ENCODE results near the gene TBXA2R.
"Not testable (repeated sequence)": the region's sequence is repeated elsewhere in the genome, so short reads cannot be mapped to it uniquely, and the experiment has no call there.

The TBXA2R gene

DNA sequence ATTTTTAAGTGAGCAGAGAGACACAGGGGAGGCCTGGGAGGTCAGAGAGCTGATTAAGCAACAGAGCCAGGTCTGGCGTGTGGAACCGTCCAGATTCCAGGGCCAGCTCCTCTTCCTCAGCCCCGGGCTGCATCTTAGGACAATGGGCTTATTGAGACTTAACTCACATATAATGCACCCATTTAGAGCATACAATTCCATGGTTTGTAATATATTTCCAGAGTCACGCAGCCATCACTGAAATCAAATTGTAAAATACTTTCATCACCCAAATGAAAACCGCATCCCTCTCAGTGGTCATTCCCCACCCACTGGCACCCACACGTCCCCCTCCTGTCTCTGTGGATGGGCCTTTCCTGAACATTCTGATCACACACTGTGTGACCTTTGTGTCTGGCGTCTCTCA lies 36.1 kb downstream of the TBXA2R start:
- Histone ChIP-seq H3K27ac (no peak overlapping the region), H3K36me3 (no peaks in the 10 kb centered on the region), H3K9me3 (no peaks in the 10 kb centered on the region), H3K4me3 (ENCODE audit: low read depth in 1 of 2, low read length in 1 of 2) (no peak overlapping the region), H3K27me3 (no peaks in the 10 kb centered on the region), H3K4me1 (ENCODE audit: control insufficient read depth in 1 of 2, insufficient read depth in 1 of 2, low read depth in 1 of 2, low read length in 1 of 2) (peaks cover 16 to 22% of the 10 kb centered on the region in 2 experiments)
- TF ChIP-seq, protein P1, sequence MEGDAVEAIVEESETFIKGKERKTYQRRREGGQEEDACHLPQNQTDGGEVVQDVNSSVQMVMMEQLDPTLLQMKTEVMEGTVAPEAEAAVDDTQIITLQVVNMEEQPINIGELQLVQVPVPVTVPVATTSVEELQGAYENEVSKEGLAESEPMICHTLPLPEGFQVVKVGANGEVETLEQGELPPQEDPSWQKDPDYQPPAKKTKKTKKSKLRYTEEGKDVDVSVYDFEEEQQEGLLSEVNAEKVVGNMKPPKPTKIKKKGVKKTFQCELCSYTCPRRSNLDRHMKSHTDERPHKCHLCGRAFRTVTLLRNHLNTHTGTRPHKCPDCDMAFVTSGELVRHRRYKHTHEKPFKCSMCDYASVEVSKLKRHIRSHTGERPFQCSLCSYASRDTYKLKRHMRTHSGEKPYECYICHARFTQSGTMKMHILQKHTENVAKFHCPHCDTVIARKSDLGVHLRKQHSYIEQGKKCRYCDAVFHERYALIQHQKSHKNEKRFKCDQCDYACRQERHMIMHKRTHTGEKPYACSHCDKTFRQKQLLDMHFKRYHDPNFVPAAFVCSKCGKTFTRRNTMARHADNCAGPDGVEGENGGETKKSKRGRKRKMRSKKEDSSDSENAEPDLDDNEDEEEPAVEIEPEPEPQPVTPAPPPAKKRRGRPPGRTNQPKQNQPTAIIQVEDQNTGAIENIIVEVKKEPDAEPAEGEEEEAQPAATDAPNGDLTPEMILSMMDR (IDR thresholded peaks at IDR 0.05) = no peak

DNA sequence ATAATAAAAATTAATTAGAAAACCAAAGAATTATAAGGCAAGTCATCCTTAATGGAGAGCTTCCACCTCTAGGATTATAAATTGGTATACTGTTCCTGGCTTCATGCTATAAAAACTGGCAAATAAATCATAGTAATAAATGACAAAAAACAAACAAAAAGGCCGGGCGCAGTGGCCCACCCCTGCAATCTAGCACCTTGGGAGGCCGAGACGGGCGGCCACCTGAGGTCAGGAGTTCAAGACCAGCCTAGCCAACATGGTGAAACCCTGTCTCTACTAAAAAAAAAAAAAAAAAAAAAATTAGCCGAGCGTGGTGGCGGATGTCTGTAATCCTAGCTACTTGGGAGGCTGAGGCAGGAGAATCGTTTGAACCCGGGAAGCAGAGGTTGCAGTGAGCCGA lies 36.6 kb downstream of the TBXA2R start:
- peaks cover 16 to 22% of the 10 kb centered on the region in 2 experiments for H3K4me1 ChIP-seq (ENCODE audit: control insufficient read depth in 1 of 2, insufficient read depth in 1 of 2, low read depth in 1 of 2, low read length in 1 of 2)
- H3K4me3 ChIP-seq (ENCODE audit: low read depth in 1 of 2, low read length in 1 of 2); H3K36me3 ChIP-seq; H3K27me3 ChIP-seq; H3K27ac ChIP-seq; H3K9me3 ChIP-seq: not testable (repeated sequence)

DNA sequence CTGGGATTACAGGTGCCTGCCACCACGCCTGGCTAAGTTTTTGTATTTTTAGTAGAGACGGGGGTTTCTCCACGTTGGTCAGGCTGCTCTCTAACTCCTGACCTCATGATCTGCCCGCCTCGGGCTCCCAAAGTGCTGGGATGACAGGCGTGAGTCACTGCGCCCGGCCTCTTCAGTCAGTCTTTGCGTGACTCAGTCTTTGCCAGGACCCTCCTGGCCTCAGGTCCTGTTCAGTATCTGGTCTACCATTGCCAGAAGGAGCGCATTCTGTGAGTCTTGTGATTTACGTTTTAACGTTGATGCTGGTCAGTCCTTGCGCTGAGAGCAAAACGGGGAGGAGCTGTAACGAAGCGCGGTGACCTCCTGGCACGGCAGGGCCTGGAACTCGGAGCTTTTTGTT lies 41.5 kb downstream of the TBXA2R start:
- Histone ChIP-seq H3K27ac (no peak overlapping the region), H3K4me3 (ENCODE audit: low read depth in 1 of 2, low read length in 1 of 2) (no peak overlapping the region), H3K27me3 (no peaks in the 10 kb centered on the region), H3K36me3 (no peaks in the 10 kb centered on the region), H3K4me1 (ENCODE audit: control insufficient read depth in 1 of 2, insufficient read depth in 1 of 2, low read depth in 1 of 2, low read length in 1 of 2) (no peaks in the 10 kb centered on the region), H3K9me3 (no peaks in the 10 kb centered on the region)
- TF ChIP-seq, protein P1 (IDR thresholded peaks at IDR 0.05) = no peak

DNA sequence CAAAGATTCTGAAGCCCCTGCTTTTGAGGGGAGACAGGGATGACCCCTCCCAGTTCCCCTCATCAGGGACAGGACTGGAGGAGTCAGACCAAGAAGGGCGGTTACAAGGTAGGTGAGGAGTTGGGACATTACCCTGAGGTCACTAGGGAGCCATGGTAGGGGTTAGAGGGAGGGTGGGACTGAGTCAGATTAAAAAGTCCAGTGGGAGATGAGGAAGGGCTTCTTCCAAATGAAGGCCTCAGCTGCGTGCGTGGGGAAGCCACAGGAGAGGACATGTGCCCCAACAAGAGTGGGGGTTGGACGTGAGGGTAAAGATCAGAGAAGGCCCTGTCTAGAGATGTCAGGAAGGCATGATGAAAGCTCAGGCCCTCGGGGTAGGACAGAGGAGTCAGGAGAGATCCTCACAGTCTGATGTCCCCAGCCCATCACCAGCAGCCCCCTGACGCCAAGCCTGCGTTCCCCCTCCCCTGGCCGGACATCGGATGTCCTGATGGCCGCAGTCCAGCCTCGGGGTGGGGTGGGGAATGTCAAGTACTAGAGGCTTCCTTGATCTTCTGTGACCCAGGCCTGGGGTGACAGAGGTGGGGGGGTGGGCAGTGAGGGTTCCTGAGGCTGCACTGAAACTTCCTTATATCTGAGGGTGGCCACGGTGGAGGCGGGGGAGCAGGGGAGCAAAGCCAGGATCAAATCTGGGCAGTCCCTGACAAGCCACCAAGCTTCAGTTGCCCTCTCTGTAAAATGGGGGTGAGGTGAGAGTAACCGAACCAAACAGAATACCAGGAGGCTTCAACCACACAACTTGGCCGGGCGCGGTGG lies 42.8 kb downstream of the TBXA2R start:
- no peaks in the 10 kb centered on the region for H3K9me3 ChIP-seq
- no peak overlapping the region for H3K27ac ChIP-seq
- no peaks in the 10 kb centered on the region for H3K4me1 ChIP-seq (ENCODE audit: control insufficient read depth in 1 of 2, insufficient read depth in 1 of 2, low read depth in 1 of 2, low read length in 1 of 2)
- H3K4me3 ChIP-seq (ENCODE audit: low read depth in 1 of 2, low read length in 1 of 2) = no peak overlapping the region
- TF ChIP-seq, protein P1 (IDR thresholded peaks at IDR 0.05) = no peak
- H3K36me3 ChIP-seq = no peaks in the 10 kb centered on the region
- H3K27me3 ChIP-seq = no peaks in the 10 kb centered on the region

DNA sequence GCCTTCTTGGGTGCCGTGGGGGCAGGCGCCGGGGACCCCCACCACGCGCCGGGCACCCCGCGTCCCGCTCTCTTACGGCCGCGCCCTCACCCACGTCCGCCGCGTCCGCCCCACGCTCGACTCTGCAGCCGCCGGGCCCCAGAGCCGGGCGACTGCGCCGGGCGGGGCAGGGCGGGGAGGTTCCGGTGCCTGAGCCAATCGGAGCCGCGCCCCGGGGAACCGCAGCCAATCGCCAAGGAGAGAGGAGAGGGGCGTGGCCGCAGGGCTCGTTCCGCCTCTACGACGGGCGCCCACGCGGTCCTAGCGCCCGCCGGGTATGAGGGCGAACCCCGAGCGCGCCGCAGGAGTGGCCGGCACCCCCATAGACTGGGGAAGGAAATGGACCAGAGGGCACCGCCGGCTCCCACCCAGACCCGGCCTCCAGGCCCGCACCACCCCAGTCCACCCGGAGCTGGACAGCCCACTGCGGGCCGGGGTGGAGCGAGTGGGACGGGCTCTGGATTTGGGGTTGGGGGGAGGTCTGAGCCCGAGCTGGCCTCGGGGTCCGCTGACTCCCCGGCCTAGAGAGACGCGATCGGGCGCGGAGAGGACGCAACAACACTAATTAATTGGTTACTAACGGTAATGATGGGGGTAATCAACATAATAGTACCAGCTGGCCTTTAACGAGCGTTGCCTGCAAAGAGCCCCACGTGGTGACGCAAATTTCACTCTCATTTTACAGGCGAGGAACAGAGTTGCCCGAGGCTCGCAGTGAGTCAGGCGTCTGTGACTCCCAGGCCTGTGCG lies 49.0 kb downstream of the TBXA2R start, which contains the start of gene MFSD12:
MFSD12 (minus strand) TSS at position 126 of the 788 bp plus-strand sequence. CDS start 183 bp downstream, outside the sequence.
- TF ChIP-seq, protein P1 (IDR thresholded peaks at IDR 0.05) = no peak
- Histone ChIP-seq H3K27me3 (no peaks in the 10 kb centered on the region), H3K9me3 (no peaks in the 10 kb centered on the region), H3K4me1 (ENCODE audit: control insufficient read depth in 1 of 2, insufficient read depth in 1 of 2, low read depth in 1 of 2, low read length in 1 of 2) (peaks cover 49 to 53% of the 10 kb centered on the region in 2 experiments), H3K27ac (peak within 1 kb of the TSS; percentile 91), H3K36me3 (no peaks in the 10 kb centered on the region), H3K4me3 (ENCODE audit: low read depth in 1 of 2, low read length in 1 of 2) (peak within 1 kb of the TSS; percentile 74)
